Gastroesophageal sphincter (tissue), 3 donors: ENCODE results near the gene MRPL39.

Experiments
- EP300 ChIP-seq: sonication (generic); formaldehyde crosslinking; IDR thresholded peaks from one replicate; pipeline ENCODE4 v1.6.1; 2017; ENCODE audit warnings: antibody characterized with exemption, mild to moderate bottlenecking
- POLR2A ChIP-seq, 2 donors: fragments of 450-650 bp; IDR thresholded peaks; one replicate each; pipeline ENCODE4 v1.6.1; 2017; ENCODE audit warnings: antibody characterized with exemption in 2 of 2, mild to moderate bottlenecking in 2 of 2, moderate library complexity in 1 of 2
- TF ChIP-seq, protein P1 (sequence below), 4 experiments: fragments of 200-600 bp in 2 of 4; fragments of 450-650 bp in 2 of 4; sonication (generic) in 1 of 4; IDR thresholded peaks; one replicate each; pipeline ENCODE4 v1.5.1; 2017 to 2019; ENCODE audit warnings: antibody characterized with exemption in 4 of 4, mild to moderate bottlenecking in 2 of 4, moderate library complexity in 2 of 4

DNA sequence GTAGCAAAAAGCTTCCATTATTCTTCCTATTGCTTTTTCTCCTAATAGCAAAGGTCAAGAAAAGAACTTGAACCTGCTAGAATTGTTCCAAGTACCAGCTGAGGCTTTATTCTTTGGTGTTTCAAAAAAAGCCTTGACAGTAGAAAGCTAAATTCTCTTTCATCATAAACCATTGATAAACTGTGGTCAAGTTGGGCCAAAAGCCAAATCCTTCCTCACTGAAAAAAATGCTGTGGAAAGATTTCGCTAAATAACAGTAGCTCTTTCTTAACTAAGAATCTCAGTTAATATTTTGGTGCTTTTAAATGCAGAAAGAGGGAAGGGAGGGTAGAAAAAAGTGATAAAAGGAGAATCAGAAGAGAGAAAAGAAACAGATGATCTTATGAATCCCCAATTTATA is 17.8 kb upstream of the MRPL39 start:
- TF ChIP-seq POLR2A (IDR thresholded peaks at IDR 0.05) (no peak), EP300 (no peak)
- TF ChIP-seq, protein P1, sequence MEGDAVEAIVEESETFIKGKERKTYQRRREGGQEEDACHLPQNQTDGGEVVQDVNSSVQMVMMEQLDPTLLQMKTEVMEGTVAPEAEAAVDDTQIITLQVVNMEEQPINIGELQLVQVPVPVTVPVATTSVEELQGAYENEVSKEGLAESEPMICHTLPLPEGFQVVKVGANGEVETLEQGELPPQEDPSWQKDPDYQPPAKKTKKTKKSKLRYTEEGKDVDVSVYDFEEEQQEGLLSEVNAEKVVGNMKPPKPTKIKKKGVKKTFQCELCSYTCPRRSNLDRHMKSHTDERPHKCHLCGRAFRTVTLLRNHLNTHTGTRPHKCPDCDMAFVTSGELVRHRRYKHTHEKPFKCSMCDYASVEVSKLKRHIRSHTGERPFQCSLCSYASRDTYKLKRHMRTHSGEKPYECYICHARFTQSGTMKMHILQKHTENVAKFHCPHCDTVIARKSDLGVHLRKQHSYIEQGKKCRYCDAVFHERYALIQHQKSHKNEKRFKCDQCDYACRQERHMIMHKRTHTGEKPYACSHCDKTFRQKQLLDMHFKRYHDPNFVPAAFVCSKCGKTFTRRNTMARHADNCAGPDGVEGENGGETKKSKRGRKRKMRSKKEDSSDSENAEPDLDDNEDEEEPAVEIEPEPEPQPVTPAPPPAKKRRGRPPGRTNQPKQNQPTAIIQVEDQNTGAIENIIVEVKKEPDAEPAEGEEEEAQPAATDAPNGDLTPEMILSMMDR (IDR thresholded peaks at IDR 0.05) = no peak
